A549 (cell line): Measurements from ENCODE around the gene TMEM260.

Source experiments
- CEBPB ChIP-seq, 2 experiments: fragments of >200 bp in 1 of 2; sonication (Bioruptor Twin) in 1 of 2; formaldehyde crosslinking in 1 of 2; IDR thresholded peaks; 2 replicates each; pipeline ENCODE4 v1.6.1; 2012 to 2016
- JUN ChIP-seq, 2 experiments: fragments of >200 bp; sonication (Bioruptor Twin); formaldehyde crosslinking; IDR thresholded peaks; 2 replicates in 1 of 2; 3 replicates in 1 of 2; pipeline ENCODE4 v1.6.1; 2016 to 2017
- NR3C1 ChIP-seq: fragments of >200 bp; sonication (Bioruptor Twin); formaldehyde crosslinking; IDR thresholded peaks from 3 replicates; pipeline ENCODE4 v1.6.1; 2017
- POLR2A ChIP-seq: IDR thresholded peaks from 2 replicates; pipeline ENCODE4 v1.6.1; 2012; ENCODE audit warnings: mild to moderate bottlenecking, low read length
- RAD21 ChIP-seq, 2 experiments: fragments of >200 bp in 1 of 2; sonication (Bioruptor Twin) in 1 of 2; formaldehyde crosslinking in 1 of 2; IDR thresholded peaks in 1 of 2; conservative IDR thresholded peaks in 1 of 2; 2 replicates in 1 of 2; 3 replicates in 1 of 2; pipeline ENCODE4 v1.6.1; 2012 to 2018; ENCODE audit warnings: inconsistent platforms in 1 of 2
- RARB ChIP-seq: fragments of 250-450 bp; sonication (Bioruptor Pico); IDR thresholded peaks from 2 replicates; pipeline ENCODE4 v1.8.0; 2021; ENCODE audit warnings: mild to moderate bottlenecking, moderate library complexity
- RFX5 ChIP-seq: fragments of 450-650 bp; IDR thresholded peaks from 2 replicates; pipeline ENCODE4 v1.7.1; 2014; ENCODE audit warnings: antibody characterized with exemption, mild to moderate bottlenecking, moderate library complexity
- ZC3H11A ChIP-seq: fragments of 450-650 bp; IDR thresholded peaks from 2 replicates; pipeline ENCODE4 v1.6.1; 2014; ENCODE audit warnings: antibody characterized with exemption, mild to moderate bottlenecking
- ZSCAN20 ChIP-seq: fragments of 250-450 bp; sonication (Bioruptor Pico); IDR thresholded peaks from 2 replicates; pipeline ENCODE4 v1.8.0; 2022; ENCODE audit warnings: mild to moderate bottlenecking, moderate library complexity
- TF ChIP-seq, protein P1 (sequence below): IDR thresholded peaks from 2 replicates; pipeline ENCODE4 v1.6.1; 2012
- TF ChIP-seq, protein P2 (sequence below): fragments of >200 bp; sonication (Bioruptor Twin); formaldehyde crosslinking; IDR thresholded peaks from 3 replicates; pipeline ENCODE4 v1.5.1; 2016

DNA sequence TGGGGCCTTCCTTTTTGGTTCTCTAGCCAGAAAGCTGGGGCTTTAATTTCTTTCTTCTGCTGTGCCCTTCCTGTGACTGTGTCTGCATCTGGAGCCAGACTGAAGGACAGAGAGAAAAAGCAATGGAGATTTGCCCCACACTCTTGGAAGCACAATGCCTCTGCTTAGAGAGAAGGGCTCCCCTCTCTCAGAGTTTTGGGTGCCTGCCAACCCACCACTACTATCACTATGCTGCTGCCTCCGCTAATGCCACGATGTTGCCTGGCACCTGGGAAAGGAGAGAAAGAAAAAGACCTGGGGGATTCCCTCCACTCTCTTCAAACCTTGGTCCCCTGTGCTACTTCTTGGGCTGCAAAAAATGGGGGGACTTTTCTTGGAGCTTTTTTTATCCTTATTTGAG, 52.6 kb downstream of the TMEM260 start:
- TF ChIP-seq, protein P1, sequence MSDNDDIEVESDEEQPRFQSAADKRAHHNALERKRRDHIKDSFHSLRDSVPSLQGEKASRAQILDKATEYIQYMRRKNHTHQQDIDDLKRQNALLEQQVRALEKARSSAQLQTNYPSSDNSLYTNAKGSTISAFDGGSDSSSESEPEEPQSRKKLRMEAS: no peak
- no peak for TF ChIP-seq POLR2A
- TF ChIP-seq, protein P2, sequence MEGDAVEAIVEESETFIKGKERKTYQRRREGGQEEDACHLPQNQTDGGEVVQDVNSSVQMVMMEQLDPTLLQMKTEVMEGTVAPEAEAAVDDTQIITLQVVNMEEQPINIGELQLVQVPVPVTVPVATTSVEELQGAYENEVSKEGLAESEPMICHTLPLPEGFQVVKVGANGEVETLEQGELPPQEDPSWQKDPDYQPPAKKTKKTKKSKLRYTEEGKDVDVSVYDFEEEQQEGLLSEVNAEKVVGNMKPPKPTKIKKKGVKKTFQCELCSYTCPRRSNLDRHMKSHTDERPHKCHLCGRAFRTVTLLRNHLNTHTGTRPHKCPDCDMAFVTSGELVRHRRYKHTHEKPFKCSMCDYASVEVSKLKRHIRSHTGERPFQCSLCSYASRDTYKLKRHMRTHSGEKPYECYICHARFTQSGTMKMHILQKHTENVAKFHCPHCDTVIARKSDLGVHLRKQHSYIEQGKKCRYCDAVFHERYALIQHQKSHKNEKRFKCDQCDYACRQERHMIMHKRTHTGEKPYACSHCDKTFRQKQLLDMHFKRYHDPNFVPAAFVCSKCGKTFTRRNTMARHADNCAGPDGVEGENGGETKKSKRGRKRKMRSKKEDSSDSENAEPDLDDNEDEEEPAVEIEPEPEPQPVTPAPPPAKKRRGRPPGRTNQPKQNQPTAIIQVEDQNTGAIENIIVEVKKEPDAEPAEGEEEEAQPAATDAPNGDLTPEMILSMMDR: no peak
- TF ChIP-seq CEBPB (IDR thresholded peaks at IDR 0.05): no peak
- TF ChIP-seq ZC3H11A: no peak
- TF ChIP-seq RARB: no peak
- no peak for TF ChIP-seq ZSCAN20 (CRISPR knock-in tag)
- no peak for TF ChIP-seq NR3C1
- no peak for TF ChIP-seq RFX5
- no peak for TF ChIP-seq JUN (IDR thresholded peaks at IDR 0.05)
- TF ChIP-seq RAD21 (conservative IDR thresholded peaks at IDR 0.05 in 1 of 2, IDR thresholded peaks at IDR 0.05 in 1 of 2): no peak
